ENCODE measurements around the gene AKAP3. TPM values are rescaled to one million over a fixed set of nuclear protein-coding genes. Genes with fewer than 3 reads are reported as not detected.

Gene AKAP3
- 0.40 and 0.56 TPM in 2 replicates for total RNA-seq (2014; rRNA removed; shearing (Covaris generic))
- polyA plus RNA-seq (2015; cell fraction: cytosol; rRNA removed): 0.72 and 1.4 TPM in 2 replicates
- 0.39 and 0.82 TPM in 2 replicates for polyA plus RNA-seq (2015; cell fraction: nucleus; rRNA removed)

DNA sequence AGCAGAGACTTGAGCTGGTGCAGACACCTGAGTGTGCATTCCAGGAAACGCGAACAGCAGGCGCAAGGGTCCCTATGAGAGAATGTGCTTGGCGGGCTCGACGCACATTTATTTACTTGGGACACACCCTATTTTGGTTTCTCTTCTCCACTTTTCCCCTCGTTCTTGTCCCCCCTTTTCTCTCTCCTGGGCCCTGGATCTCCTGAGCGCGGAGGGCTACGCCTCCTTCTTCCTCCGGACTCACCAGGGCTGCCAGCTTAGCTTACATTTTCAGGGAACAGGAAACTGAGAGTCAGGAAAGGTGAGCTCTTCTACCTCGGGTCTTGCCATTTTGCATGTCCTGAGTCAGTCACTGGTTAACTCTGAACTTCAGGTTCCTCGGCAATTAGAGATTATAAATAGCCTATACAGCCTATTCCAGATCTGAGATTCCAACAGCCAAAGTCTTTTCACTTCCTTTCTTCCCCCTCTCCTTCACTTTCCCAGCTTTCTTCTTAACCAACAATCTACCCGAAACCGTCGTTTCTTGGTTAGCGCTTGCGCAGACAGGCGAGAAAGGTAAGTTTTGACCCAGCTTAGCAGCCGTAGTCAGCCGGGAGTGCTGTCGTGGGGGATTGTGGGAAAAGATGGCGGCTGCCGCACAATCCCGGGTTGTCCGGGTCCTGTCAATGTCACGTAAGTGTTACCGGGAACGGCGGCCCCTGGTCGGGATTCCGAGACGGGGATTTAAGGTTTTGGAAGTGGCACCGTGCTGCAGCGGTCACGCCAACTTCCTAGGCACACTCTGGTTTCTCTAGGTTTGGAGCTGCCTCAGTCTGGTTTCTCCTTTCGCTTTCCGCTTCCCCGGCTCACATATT is at the start of gene AKAP3, which contains the start of gene NDUFA9:
TSS of gene AKAP3 (minus strand) at position 551 of the 857 bp plus-strand sequence. CDS start 10,855 bp downstream, outside the sequence.
TSS of gene NDUFA9 (plus strand) at position 614 of the 857 bp plus-strand sequence. CDS start at position 627, 13 bp downstream.
- DNase-seq (ENCODE audit: low read depth): peak; percentile 78

DNA sequence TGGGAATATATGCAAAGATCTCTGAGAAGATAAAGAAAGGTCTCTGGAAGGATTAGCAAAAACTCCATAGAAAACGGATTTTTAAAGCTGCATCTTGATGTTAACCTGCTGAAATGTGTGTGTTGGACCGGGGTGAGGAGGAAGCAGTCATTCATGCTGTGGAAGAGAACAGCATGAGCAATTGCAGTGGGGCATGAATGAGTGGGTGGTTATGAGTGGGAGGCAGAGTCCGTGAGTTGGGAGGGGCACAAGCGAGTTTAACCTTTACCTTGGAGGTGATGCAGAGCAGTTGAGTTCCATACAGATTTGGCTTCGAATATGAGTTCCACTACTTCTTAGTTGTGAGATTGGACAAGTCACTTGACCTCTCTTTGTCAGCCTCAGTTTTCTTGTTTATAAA is 41.9 kb upstream of the AKAP3 start:
- no peak for DNase-seq (ENCODE audit: low read depth)

DNA sequence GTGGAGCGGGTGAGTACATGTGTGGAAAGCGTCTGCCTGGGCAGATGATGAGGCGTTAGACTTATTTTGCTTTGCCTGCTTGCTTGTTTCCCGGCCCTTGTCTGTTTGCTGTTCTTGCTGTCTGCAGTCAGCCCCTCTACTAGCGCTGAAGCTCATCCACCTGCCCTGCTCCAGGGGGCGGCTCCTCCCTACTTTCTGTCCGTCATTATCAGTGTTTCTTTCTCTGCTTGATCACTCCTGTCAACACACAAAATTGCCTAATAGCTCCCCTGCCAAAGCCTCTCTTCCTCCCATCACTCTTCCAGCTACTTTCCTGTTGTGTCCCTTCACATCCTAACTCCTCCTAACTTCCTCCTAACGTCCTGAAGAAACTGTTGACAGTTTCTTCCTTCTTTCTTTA is 36.5 kb upstream of the AKAP3 start:
- no peak for DNase-seq (ENCODE audit: low read depth)

DNA sequence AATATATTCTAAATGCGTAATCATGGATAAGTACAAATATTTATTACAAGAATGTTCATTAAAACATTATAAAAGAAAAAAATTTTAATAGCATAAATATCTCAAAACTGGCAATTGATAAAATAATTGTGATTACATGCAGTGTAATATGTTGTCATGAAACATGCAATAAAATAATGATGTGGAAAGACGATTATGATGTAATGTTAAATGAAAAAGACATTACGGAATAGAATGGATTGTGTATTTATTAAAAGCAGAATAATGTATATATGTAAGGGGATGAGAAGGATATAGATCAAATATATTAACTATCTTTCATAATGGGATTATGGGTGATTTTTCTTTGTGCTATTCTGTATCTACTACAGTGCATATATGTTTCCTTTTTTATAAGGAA is 32.9 kb upstream of the AKAP3 start:
- no peak for DNase-seq (ENCODE audit: low read depth)

DNA sequence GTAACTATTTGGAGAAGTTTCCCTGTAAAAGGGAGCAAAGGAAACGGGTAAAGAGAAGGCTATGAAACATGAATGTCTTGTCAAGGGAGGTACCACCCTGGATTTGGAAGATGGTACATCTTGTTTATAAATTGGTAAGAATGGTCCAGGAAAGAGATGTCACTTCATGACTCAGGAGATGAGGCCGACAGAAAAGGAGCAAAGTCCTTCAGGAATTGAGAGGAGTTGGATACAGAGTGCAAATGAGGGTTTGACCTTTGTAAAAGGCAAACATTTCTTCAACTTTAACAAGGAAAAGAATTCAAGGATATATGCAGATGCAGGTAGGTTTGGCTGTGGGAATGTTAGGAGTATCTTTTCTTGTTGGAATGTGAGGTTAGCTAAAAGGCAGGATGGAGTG is 30.9 kb upstream of the AKAP3 start:
- DNase-seq (ENCODE audit: low read depth): no peak

DNA sequence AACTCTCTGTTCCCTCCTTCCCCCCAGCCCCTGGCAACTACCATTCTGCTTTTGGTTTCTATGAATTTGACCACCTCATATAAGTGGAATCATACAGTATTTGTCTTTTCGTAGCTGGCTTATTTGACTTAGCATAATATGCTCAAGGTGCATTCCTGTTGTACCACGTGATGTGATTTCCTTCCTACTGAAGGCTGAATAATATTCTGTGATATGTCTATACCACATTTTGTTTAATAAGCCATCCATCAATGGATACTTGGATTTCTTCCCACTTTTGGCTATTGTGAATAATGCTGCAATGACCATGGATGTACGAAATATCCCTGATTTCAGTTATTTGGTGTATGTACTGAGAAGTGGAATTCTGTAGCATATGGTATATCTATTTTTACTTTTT is 16.4 kb upstream of the AKAP3 start:
- DNase-seq (ENCODE audit: low read depth): no peak

DNA sequence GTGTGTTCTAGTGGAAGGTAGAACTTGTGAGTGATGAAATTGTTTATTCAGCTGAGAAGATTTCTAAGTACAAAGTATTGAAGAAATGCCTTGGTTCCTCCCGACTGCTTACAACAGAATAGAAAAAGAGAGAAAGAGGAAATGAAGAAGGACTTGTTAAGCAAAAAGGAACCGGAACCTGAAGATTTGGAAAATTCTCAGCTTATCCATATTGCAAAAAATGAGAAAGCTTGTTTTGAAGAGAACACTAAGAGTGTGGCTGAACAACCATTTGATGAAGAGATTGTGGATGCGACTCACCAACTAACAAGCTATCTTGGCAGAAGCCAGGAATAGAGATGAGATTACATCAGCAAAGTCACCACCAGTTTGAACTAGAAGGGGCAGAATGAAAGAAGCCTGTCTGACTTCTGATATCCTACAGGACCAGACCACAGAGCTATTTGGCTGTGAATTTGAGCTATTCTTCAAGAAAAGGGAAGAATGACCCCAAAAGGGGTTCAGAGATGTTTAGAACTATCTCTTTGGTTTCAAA is 15.2 kb upstream of the AKAP3 start:
- peak; percentile 70 for DNase-seq (ENCODE audit: low read depth)

DNA sequence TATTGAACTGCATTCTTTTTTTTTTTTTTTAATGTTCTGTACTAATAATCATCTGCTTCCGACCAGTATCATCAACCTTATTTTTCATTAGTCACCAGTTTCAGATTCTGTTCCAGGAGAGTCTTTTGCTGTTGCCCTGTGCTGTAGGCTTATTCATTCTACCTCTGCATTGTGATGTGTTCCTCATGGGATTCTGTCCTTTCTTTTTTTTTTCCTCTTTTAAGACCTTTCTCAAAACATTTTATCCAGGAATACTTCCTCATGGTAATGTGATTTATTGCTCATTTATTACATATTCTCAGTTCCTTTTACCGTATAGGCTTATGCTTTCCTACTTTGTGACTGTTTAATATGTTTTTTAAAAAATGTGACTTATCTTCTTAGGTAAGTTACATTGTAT is 4.8 kb upstream of the AKAP3 start:
- DNase-seq (ENCODE audit: low read depth): no peak

DNA sequence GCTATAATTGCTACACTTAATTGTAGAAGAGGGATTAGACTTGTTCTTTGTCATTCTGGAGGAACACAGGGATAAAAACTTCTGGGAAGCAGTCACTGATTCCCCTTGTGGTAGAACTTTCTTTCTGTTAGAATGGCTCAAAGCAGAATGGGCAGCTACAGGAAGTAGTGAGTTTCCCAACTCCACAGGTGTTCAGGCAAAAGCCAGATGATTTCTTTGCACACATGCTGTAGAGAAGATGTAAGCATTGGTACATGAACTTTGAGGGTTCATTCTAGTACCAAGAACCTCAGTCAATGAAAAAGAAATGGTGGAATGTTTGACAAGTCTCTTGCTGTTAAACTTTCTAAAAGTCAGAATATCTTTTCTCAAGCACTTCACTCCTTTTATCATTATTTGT is 4.4 kb upstream of the AKAP3 start:
- DNase-seq (ENCODE audit: low read depth): no peak

DNA sequence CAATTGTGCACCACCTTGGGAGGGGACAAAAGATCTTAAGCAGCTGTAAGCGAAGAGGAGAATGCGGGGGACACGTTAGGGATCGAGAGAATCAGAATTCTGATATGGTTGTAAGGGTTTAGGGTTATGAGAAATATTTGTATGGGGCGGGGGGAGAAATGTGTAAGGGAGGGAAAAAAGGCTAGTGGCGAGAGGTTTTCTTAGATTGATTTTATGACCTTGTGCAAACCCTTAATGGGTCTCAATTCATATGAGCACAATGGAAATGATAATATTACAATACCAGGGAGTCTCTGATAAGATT is 459 bp upstream of the AKAP3 start:
- no peak for DNase-seq (ENCODE audit: low read depth)

DNA sequence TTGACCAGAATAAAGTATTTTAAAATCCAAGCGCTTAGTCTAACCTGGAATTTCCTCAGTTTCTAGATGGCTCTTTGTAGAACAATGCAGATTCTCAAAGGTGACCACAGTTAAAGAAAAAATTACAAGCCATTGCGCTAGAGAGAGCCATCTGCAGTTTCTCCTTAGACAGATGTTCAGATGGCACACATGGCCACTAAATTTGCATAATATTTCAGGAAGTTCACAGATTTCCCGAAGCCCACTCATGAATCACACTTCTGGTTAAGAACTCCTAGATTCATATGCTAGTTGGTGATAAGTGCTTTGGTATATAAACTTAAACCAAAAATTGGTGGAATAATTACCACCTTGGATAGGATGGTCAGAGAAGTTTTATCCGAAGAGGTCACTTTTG is 749 bp downstream of the AKAP3 start:
- peak; percentile 7 for DNase-seq (ENCODE audit: low read depth)

DNA sequence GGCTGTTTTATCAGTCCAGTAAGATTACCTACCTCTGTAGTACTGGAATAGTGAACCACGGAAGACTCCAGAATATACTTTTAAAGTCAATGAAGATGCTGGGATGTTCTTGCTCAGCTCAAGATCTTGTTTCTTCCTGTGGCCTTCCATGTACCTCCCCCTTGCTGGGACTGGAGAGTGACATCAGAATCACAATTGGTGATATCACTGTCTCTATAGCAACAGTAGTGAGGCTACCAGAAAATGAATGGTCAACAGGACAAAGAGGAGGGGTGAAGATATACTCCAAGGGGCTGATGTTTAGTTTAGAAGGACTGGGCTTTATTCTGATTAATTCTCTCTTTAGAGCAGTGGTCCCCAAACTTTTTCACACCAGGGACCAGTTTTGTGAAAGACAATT is 3.8 kb downstream of the AKAP3 start:
- DNase-seq (ENCODE audit: low read depth): no peak

DNA sequence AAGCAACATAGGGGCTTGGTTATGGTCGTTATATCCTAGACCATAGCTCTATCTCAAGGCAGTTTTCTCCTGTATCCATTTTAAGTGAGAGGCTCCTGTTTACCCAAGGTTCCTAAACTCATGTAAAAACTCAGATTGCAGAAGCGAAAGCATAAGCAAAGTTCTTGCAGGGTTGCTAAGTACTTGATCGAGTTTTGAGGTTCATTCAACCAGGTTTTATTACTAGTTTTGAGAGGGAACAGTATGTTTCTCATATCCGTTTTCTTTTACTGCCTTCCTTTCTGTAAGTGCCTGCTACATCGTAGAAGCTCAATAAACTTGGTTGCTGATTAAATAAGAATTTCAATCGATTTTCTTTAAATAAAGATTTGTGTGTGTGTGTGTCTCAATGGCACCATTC is 5.1 kb downstream of the AKAP3 start:
- no peak for DNase-seq (ENCODE audit: low read depth)

DNA sequence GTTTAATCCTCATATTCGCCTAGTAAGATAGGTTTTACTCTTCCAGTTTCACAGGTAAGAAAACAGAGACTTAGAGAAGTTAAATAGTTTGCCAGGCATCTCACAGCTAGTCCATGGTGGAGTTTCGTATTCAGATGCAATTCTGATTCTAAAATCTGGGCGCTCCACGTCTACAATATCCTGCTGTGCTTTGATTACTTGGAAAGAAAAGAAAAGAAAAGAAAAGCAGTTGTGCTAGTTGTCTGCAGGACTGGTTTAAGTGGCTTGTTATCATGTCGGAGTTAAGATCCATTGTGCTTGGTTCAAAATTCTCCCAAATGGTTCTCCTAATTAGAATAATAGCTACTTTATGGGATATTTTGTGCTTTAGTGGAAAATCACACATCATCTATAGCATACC is 18.6 kb downstream of the AKAP3 start:
- no peak for DNase-seq (ENCODE audit: low read depth)

DNA sequence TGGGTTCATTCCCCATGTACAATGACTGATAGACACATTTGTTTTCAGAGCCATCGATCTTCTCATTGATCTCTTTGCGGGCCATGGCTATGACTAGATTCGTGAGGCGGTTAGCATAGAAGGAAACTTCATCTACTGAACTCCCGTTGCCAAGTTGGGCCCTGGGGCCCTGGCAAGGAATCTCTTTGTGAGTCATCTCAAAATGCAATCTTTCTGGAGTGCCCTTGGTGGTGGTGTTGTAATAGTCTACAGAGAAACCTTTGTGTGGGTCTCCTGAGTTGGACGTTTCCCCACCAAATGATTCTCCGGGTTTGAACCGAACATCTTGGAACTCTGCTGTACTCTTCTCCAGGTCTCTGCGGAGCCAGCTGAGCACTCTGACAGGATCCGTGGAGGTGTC is 20.4 kb downstream of the AKAP3 start:
- DNase-seq (ENCODE audit: low read depth): peak; percentile 40

DNA sequence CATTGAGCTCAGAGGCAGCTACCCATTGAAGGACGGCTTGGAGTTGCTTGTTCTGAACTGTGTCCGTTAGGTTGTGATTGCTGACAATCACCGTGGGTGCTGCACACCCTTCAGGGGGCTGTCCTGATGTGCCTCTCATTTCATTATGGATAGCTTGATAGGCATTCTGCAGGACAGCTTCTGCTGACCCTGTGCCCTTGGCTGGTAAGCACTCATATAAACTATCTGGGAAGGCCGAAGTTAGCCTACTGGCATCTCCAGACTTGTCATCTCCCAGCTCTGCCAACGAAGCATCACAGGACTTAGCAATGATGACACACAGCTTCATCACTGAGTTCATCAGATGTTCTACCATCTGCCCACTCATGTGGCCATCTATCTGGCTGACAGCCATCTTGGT is 22.3 kb downstream of the AKAP3 start:
- peak; percentile 10 for DNase-seq (ENCODE audit: low read depth)

DNA sequence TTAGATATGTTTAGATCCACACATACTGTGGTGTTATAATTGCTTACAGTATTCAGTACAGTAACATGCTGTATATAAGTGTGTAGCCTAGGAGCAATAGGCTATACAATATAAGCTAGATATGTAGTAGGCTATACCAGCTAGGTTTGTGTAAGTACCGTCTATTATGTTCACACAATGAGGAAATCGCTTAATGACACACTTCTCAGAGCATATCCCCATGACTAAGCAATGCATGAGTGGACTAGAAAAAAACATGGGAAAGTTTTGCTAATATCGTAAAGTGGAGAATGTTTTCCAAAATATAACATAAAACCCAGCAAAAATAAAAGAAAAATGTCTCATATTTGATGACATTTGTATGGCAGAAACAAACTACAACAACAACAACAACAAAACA is 27.3 kb downstream of the AKAP3 start:
- peak; percentile 21 for DNase-seq (ENCODE audit: low read depth)

DNA sequence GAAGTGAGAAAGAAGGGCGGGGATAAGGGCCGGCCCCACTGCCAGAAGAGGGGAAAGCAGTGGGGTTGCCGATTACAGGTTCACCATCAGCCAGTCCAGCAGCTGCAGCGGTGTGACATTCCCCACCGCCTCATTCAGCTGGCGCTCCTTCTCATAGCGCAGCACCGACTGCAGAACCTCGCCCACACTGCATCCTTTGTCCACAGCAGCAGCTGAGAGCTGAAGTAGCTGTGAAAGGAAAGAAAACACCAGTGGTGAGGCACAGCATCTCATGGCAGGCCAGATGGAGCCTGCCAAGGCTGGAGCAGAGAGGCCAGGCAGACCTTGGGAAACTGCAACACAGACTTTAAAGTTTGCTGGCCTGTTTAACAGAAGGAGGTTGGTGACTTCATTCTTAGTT is 33.2 kb downstream of the AKAP3 start:
- DNase-seq (ENCODE audit: low read depth): no peak

DNA sequence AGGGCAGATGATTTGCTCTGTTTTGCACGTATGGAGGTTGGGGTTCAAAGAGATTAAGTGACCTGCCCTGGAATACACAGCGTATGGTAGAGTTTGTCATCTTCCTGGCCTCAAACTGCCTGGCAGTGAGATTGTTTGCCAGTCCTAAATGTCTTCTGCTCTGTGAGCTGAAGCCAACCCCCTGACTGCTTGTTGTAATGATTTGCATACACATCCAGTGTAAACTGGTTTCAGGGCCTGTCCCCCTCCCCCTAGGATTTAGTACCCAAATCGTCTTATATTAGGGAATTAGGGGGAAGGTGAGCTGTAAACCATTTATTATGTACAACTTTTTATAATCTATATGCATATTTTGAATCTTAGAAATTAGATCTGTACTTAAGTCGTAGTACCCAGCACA is 38.4 kb downstream of the AKAP3 start:
- DNase-seq (ENCODE audit: low read depth): no peak

DNA sequence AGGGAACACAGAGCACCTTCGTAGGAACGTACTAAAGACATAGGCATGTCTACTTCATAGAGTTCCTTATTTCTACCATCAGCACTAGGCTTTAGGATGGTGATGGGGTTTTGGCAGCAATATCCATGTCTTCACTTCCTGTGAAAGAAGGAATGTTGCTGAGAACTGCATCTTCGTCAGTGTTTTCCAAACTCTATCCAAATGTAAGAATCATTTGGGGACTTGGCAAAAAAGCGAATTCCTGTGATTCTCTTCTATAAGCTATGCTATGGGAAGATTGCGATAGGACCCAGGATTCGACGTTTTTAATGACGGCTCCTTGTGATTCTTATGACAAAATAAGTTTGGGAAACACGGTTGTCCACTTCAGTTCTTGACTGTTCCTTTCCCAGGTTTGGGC is 39.8 kb downstream of the AKAP3 start:
- DNase-seq (ENCODE audit: low read depth): no peak

DNA sequence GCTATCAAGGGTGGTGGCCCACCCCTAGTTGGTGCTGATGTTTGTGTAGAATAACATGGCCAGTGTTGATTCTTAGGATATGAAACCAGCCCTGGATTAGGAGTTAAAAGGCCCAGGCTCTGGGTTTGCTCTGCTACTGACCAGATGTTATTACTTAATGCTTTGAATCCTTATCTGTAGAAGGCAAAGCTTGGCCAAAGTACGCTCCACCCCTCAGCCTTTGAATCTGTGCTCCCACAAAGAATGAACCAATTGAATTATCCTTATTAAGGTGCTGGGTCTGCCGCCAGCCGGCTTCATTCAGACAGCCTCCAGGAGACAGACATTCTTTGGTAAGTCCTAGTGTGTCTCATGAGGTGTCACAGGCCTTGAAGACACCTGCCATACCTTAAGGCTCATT is 41.8 kb downstream of the AKAP3 start:
- DNase-seq (ENCODE audit: low read depth): no peak

DNA sequence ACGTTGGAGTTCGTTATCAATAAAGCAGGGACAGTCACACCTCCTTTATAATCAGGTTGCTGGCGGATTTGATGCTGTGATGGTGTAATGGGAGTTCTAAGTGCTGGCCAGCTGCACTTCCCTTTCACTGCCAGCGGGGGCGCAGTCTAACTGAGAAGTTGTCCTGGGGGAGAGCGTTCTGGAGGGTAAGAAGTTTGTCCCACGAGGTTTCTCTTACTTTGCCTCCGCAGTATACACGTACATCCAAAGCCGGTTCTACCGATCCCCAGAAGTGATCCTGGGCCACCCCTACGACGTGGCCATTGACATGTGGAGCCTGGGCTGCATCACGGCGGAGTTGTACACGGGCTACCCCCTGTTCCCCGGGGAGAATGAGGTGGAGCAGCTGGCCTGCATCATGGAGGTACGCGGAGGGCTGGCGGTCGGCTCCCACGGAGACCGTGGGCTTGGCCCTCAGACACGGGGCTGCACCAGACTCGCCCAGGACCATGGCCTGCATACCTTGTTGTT is 44.1 kb downstream of the AKAP3 start:
- peak; percentile 84 for DNase-seq (ENCODE audit: low read depth)

DNA sequence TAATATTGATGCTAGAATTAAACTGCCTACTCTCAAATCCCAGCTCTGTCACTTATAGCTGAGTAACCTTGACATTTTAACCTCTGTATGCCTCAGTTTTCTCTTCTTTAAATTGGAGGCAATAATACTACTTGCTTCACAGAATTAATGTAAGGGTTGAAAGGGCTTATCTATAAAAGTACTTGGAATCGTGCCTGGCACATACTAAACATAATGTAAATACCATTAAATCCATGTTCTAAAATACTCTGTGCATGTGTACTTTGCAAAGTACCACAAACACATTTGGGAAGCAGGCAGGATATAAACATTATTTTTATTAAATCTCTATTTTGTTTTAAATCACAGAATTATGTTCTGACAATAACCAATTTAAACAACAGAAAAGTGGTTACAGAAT is 44.9 kb downstream of the AKAP3 start:
- no peak for DNase-seq (ENCODE audit: low read depth)

Data from HT1080 (cell line).